LNCAP (cell line): ENCODE results near the gene RESP18.

Experiments used
- TF ChIP-seq, protein P1 (sequence below): fragments of 450-650 bp; IDR thresholded peaks from 2 replicates; pipeline ENCODE4 v1.5.1; 2017; ENCODE audit warnings: mild to moderate bottlenecking

RESP18 gene

DNA sequence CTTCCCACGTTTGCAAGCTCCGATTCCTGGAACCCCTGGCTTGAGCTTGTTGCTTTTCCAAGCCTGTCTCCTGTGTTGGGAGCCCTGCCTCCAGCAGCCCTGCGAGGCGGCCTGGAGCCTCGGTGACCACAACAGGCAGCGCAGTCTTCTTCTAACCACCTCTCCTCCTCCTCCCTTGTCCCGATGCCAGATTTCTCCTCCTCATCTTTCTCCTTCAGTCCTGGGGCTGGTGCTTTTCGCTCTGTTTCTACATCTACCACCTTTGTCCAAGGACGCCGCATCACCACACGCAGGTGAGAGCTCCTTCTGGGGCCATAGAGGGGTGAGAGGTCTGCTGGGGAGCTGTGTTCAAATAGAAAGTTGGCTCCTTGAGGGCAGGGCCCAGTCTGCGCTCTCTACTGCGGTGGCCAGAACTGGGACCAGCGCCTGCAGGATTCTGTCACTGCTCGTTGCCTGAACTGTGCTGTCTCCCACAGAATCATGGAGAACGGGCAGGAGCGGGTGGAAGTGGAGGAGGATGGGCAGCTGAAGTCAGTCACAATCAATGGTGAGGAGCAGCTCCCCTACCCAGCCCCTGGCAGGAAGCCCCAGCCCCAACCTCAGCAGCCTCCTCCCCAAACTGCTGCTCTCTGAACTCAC lies 49.5 kb downstream of the RESP18 start:
- TF ChIP-seq, protein P1, sequence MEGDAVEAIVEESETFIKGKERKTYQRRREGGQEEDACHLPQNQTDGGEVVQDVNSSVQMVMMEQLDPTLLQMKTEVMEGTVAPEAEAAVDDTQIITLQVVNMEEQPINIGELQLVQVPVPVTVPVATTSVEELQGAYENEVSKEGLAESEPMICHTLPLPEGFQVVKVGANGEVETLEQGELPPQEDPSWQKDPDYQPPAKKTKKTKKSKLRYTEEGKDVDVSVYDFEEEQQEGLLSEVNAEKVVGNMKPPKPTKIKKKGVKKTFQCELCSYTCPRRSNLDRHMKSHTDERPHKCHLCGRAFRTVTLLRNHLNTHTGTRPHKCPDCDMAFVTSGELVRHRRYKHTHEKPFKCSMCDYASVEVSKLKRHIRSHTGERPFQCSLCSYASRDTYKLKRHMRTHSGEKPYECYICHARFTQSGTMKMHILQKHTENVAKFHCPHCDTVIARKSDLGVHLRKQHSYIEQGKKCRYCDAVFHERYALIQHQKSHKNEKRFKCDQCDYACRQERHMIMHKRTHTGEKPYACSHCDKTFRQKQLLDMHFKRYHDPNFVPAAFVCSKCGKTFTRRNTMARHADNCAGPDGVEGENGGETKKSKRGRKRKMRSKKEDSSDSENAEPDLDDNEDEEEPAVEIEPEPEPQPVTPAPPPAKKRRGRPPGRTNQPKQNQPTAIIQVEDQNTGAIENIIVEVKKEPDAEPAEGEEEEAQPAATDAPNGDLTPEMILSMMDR, result no peak

DNA sequence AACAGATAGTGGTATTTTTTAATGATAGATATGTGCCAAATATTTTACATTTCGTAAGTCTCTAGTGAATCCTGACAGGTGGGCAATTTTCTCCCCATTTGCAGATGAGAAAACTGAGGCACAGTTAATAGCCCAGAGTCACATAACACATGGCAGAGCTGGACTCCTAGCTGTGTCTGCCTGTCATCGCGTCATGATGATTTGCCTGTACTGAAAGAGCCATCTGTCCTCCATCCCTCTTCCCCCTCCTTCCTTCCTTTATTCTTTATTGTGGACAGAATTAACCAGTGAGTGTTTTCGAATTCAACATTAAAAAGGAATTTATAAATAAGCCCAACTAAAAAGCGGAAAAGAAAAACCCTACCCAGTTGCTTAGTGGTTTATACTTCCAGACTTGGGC lies 50.2 kb downstream of the RESP18 start:
- TF ChIP-seq, protein P1, result no peak

DNA sequence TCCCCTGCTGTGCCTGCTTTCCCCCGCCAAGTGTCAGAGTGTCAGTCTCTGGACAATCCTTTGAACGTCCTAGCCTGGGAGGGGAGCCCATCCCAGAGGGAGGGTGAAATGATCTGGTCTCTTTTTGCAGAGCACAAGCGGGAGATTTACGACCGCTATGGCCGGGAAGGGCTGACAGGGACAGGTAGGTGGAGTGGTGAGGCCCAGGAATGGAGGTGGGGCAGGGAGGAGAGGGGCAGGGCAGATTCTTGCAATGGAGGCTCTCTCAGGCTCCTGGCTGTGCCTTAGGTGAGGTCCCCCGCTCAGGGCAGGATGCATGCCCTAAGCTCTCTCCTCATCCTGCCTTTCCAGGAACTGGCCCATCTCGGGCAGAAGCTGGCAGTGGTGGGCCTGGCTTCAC lies 51.0 kb downstream of the RESP18 start:
- TF ChIP-seq, protein P1, result no peak

DNA sequence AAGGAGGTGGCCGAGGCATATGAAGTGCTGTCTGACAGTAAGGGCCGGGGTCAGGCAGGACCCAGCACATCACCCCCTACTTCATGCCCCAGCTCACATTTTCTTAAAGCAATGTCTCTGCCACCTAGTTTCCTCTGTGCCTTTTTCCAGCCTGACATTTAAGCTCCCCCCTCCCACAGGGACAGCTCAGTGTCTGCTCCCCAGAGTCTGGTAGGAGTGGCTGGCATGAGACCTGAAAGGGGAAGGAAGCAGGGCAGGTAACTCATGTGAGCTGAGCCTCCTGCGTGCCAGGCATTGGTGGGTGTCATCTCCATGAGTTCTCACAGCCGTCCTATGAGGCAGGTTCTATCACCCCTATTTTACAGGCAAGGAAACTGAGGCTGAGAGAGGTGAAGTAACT lies 51.9 kb downstream of the RESP18 start:
- TF ChIP-seq, protein P1, result no peak

DNA sequence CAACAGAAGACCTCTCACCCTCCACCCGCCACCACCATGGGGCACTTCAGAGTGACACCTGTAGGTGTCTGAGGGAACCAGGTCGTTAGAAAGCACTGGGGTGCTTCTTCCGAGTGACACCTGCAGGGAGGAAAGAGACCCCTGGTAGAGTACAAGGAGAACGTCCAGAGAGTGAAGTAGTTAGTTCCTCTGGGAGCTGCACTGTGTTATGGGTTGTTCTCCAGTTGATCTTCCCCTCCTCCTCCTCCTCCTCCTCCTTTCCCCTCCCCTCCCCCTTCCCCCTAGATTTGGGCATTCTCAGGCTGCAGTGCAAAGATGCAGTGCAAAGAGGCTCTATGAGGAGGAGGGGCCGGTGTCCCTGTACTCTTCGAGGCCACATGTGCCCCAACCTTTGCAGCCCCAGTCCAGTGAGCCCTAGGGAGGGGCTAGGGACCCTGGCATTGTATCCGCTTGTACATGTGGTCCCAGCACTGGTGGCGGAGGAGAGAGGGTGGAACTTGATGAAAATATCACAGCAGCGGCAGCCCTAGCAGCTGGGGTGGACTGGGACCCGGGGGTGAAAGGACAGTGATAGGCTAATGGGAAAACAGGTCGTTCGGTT lies 52.5 kb downstream of the RESP18 start:
- TF ChIP-seq, protein P1, result no peak

DNA sequence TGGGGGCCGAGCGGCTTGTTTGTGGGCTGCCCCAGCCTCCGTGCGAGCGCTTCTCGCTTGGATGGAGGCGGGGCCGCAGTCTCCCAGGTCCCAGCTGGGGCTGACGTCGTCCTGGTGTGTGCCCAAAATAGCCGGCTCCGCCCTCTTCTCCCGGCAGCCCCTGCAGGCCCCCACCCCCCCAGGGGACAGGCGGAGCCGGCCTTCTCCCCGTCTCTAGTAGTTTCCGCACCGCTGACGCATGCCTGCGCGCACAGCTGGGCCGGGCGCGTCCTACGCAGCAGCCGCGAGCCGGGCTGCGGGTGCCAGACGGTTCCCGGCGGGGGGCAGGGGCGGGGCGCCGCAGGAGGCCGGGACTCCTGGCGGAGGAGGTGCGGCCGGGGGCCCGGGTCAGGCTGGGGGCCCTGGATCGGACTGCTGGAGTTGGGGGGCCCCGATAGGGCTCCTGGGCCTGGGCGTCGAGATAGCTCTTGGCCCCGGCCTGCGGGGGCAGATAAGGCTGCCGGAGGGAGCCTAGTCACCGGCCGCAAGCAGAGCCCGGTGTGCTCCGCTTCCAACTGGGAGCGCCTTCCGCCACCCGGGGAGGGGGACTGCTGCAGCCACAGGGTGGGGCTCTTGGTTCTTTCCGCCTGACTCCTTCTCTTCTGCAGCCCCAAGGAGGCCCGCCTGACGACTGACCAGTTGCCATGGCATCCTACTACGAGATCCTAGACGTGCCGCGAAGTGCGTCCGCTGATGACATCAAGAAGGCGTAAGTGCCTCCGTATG lies 53.2 kb downstream of the RESP18 start, which contains the start of gene DNAJB2:
DNAJB2 (plus strand) TSS at position 216 of the 765 bp plus-strand sequence; CDS start at position 684, 468 bp downstream.
- TF ChIP-seq, protein P1, result no peak

DNA sequence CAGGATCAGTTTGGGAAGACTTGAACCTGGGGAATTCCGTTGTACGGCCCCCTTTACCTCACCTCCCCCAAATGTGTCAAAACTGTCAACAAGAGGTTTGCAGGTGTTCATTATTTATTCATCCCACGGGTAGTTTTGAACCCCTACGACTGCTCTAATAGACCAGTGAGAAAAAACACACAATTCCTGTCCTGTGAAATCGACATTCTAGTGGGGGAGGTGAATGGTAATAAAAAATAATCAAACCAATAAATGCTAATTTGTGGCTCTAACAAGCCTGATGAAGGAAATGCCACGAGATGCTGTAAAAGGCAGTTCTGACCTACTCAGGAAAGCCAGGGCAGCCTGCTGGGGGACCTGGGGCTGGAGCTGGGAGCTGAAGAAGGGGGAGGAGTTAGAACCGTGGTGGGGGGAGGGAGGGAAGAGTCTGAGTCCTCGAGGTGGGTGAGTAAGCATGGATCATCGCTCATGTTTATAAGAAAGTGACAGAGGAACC lies 53.8 kb downstream of the RESP18 start:
- TF ChIP-seq, protein P1, result no peak
